HG03097 (cell line): ENCODE data around the gene SECISBP2.
A peak's percentile ranks its signal among the peaks of the same experiment; 100 is the strongest.

Experiments
- ATAC-seq: cut with Tn5 transposase; IDR thresholded peaks from one replicate; pipeline ENCODE4 v1.9.1; 2021; ENCODE audit not compliant: unreplicated experiment, low FRiP score

SECISBP2 gene

DNA sequence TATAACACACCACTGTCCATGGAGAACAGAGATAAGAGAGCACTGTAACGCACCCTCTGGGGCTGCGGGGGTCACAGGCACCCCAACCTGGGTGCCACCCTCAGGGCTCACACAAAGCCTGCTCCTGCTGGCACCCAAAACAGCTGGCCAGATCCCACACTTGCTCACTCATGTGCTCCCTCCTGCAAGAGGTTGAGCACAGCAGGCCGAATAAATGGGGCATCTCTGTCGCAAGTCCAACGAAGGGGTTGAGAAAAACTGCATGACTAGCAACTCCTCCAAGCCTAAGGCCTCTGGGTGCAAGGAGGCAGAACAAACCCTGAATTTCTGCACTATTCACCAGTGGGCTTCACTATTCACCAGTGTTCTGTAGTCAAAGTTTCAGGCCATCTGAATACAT, 80.3 kb downstream of the SECISBP2 start:
- ATAC-seq: no peak

DNA sequence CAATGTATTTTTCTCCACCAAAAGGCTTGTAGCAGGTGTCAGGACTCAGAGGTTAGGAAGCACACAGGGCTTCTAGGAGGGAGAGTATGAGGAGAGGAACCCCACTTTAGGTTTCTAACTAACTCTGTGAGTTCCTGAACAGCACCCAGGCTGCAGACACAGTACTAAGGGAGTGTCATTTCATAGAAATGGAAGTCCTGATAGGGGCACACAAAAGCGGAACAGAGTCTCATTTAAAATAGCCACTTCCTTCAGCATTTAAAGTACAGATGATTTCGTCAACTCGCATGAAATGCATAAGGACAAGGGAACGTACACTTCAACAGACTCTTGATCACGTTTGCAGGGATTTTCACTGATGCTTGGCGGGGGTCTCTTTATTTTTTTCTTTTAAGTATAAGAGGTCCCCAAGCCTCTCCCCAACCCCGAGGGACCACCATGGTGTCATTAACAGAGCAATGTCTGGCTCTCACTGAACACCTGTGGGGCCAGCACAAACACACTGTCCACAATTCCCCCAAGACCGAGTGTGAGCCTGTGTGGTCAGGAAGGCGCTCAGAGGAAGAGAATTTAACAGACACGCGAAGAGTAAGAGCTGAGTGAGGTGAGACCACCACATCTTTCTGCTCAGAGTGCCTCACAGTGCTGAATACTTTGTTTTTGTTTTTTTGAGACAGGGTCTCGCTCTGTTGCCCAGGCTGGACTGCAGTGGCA, 82.3 kb downstream of the SECISBP2 start:
- peak; percentile 53 for ATAC-seq

DNA sequence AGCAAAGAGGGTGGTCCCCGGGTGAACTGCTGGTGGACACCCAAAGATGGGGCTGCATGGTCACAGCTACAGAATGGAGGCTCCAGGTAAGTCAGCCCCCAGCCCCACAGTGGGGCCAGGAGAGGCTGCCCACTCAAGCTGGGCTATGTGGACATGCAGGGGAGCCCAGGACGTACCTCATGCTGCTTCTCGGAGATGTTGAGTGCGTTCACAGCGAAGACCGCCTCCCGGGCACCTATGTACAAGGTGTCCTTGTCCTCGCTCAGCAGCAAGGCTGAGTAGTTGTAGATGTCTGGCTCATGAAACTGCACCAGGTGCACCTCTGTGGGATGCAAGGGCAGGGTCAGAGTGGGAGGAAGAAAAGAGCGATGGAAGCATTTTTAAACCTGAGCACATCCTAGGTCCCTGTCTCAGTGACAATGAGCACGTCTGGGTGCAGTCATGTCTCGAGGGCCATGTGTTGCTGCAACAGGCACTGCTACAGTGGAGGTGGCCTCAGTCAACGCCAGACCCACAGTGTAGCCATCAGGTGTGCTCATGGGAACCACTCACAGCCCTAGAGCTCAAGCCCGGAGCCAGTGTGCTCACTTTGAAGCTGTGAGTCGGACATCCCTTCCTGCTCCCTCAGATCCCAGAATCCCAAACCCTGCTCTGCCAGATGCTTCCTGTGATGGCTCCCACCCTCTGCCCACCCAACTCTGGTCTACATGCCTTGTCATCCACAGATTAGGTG, 84.6 kb downstream of the SECISBP2 start:
- ATAC-seq: no peak

DNA sequence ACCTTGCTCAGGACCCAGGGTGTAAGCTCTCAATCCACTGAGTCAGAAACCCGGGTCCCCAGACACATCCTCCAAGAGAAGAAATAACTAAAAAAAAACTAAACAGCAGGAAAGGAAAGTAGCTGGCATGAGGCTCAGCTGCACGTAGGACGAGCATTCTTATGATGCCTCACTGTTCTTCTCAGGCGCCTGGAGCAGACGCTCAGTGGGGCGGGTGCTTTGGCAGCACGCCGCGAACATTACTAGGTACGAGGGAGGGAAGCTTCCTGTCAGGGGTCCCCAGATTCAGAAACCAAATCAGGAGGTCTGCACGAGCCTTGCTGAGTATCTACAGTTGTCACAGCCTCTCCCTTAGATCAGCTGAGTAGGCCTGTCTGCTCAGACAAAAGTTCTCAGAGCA, 85.8 kb downstream of the SECISBP2 start:
- no peak for ATAC-seq

DNA sequence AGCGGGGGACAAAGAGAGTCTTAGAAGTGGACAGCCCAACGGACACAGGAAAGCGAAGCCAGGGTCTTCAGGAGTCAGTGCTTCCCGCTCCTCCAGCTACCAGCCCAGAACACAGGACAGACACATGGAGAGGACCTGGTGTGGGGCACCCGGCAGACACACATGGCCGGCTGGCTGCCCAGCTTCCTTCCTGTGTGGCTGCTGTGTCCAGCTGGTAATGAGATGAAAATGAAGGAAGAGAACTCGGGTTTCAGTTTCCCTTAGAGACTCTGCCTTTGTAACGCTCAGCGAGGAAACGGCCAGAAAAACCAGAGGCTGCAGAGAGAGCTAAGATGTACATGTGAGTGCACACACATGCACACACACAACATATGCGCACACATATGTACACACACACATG, 87.5 kb downstream of the SECISBP2 start:
- ATAC-seq: peak; percentile 50

DNA sequence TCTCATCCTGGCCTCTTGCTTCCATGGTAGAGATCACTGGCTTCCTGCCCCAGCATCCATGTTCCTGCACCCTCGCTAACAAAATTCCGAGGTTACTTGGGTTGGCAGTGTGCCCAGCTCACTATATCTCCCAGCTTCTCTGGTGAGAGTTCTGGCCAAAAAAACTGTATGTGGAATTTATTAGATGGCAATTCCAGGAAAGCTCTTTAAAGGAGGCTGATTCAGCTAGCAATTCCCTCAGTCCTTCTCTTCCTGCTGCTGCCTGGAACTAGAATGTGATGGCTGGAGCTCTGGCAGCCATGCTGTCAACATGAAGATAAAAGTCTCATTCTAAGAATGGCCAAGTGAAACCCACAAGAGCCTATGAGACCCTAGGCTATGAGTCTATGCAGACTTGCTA, 88.8 kb downstream of the SECISBP2 start:
- ATAC-seq: no peak

DNA sequence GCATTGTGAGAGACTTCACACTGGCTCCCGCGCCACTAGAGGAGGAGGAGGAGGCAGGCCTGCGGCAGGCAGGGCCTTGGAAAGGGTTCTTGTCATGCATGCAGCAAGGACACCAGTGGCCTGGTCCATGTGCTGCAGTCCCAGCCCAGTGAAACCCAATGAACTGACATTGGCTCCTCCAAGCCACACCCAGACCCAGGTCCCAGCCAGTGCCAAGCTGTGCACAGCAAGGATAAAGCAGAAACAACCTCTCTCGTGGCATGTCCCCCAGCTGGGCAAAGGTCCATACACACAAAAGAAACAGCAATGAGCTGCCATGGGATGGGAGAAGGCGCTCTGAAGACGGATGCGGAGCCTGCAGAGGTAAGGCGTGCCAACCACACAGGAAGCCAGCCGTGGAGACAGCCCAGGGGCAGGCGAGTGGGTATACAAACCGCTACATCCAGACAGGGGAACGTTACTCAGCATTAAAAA, 90.4 kb downstream of the SECISBP2 start:
- ATAC-seq: no peak
